ENCODE data around the gene DNAJC4.

DNA sequence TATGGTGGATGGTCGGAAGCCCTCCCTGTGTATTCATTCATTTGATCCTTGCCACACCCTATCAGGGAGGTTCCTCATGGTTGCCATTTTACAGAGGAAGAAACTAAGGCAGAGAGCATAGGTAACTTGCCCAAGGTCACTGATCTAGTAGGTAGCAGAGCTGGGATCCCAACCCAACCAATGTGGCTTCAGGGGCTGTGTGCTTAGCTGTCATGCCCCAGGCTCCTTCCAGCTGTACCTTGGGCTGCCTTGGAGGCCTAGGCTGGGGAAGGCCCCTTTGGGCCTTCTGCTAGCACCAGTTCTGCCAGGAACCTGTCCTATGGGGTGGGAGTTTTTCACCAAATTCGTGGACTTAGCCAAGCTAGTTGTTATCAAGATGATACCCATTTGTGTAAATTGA, 45.5 kb downstream of the DNAJC4 start:
- TF ChIP-seq, protein P1, sequence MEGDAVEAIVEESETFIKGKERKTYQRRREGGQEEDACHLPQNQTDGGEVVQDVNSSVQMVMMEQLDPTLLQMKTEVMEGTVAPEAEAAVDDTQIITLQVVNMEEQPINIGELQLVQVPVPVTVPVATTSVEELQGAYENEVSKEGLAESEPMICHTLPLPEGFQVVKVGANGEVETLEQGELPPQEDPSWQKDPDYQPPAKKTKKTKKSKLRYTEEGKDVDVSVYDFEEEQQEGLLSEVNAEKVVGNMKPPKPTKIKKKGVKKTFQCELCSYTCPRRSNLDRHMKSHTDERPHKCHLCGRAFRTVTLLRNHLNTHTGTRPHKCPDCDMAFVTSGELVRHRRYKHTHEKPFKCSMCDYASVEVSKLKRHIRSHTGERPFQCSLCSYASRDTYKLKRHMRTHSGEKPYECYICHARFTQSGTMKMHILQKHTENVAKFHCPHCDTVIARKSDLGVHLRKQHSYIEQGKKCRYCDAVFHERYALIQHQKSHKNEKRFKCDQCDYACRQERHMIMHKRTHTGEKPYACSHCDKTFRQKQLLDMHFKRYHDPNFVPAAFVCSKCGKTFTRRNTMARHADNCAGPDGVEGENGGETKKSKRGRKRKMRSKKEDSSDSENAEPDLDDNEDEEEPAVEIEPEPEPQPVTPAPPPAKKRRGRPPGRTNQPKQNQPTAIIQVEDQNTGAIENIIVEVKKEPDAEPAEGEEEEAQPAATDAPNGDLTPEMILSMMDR (conservative IDR thresholded peaks at IDR 0.05 in 1 of 2, IDR thresholded peaks at IDR 0.05 in 1 of 2; ENCODE audit: extremely low read depth in 1 of 2, insufficient read depth in 1 of 2, low read depth in 1 of 2, low read length in 2 of 2) = no peak
- TF ChIP-seq EZH2 (IDR thresholded peaks at IDR 0.05; ENCODE audit: borderline replicate concordance, low read length) = no peak

Data from mammary epithelial cell (primary cell).